ENCODE results near the gene RELT.

RELT gene

DNA sequence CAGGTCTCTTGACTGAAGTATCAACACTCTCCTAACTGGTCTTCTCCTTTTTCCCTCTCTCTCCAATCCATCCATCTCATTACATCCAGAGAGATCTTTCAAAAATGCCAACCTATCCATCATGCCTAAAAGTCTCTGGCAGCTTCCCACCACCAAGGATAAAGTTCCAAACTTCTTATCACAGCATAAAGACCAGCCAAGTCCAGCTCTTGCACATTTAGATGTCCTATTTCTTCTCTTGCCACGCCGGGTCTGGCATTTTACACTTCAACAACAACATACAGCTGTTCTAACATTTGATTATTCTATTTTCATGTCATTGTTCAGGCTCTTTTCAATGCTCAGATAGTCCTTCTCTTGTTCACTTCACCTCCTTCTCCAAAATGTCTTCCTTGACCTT lies 70.6 kb downstream of the RELT start:
- Histone ChIP-seq H3K27me3 (ENCODE audit: low read length) (no peaks in the 10 kb centered on the region), H3K9me3 (ENCODE audit: insufficient read depth, low read length) (no peaks in the 10 kb centered on the region), H4K20me1 (ENCODE audit: low read depth, low read length) (no peaks in the 10 kb centered on the region), H2AFZ (ENCODE audit: low read depth, low read length, severe bottlenecking) (no peak overlapping the region), H3K9me2 (replicated peaks; ENCODE audit: insufficient read depth, low read length) (no peaks in the 10 kb centered on the region), H3F3A (ENCODE audit: insufficient read depth) (no peaks in the 10 kb centered on the region), H3K79me2 (ENCODE audit: insufficient read depth, low read length) (no peaks in the 10 kb centered on the region), H3K36me3 (ENCODE audit: low read length) (no peaks in the 10 kb centered on the region), H3K4me2 (ENCODE audit: low read depth, low read length, poor library complexity, severe bottlenecking) (no peak overlapping the region), H3K27ac (ENCODE audit: low read depth, low read length) (no peak overlapping the region), H3K4me3 (ENCODE audit: insufficient read depth, low read length, poor library complexity, severe bottlenecking) (no peak overlapping the region), H3K9ac (ENCODE audit: low read length) (no peak overlapping the region)
- no peak for TF ChIP-seq CTCF (IDR thresholded peaks at IDR 0.05; ENCODE audit: insufficient read depth, low read length, poor library complexity, severe bottlenecking)
- TF ChIP-seq EZH2phosphoT487 (conservative IDR thresholded peaks at IDR 0.05; ENCODE audit: low read length) = no peak
